Esophagus squamous epithelium (tissue), 5 donors: ENCODE results near the gene NPM1. TPM values are rescaled to one million over a fixed set of nuclear protein-coding genes. Genes with fewer than 3 reads are reported as not detected.

Experiments used
- DNase-seq: peaks from one replicate; lab custom pipeline; 2025; lab: John Stamatoyannopoulos, UW
- H3K27ac ChIP-seq, 4 donors: fragments of 200-600 bp; sonication (generic); one replicate each; pipeline ENCODE4 v1.5.1; 2016 to 2019; ENCODE audit warnings: mild to moderate bottlenecking in 1 of 4
- H3K27me3 ChIP-seq, 4 donors: fragments of 200-600 bp; sonication (generic); 1 replicate in 3 of 4; 2 replicates in 1 of 4; pipeline versions ENCODE4 v1.5.1 to v1.6.0; 2017 to 2021; ENCODE audit warnings: antibody characterized with exemption in 1 of 4
- H3K36me3 ChIP-seq, 3 donors: fragments of 200-600 bp; sonication (generic); one replicate each; pipeline ENCODE4 v1.5.1; 2016 to 2019
- H3K4me1 ChIP-seq, 3 donors: fragments of 200-600 bp; sonication (generic); one replicate each; pipeline ENCODE4 v1.5.1; 2017 to 2019
- H3K4me3 ChIP-seq, 4 donors: fragments of 200-600 bp; sonication (generic); 1 replicate in 3 of 4; 2 replicates in 1 of 4; pipeline ENCODE4 v1.5.1; 2016 to 2019; ENCODE audit warnings: mild to moderate bottlenecking in 2 of 4, moderate library complexity in 1 of 4
- H3K9me3 ChIP-seq, 3 donors: fragments of 200-600 bp; sonication (generic); one replicate each; pipeline ENCODE4 v1.5.1; 2016 to 2019
- POLR2A ChIP-seq, 4 donors: fragments of 450-650 bp; IDR thresholded peaks; one replicate each; pipeline ENCODE4 v1.6.1; 2017; ENCODE audit warnings: antibody characterized with exemption in 4 of 4, mild to moderate bottlenecking in 4 of 4, moderate library complexity in 3 of 4
- WGBS, 2 donors: methylation state at CpG; one replicate each; pipeline ENCODE4 v1.1.5; 2018; 5-methylcytosine and 5-hydroxymethylcytosine counted together
- intact Hi-C: fragments of 100-400 bp; cut with DNase I; formaldehyde crosslinking; loops from one replicate; pipeline ENCODE4 v1.15.0; 2022
- total RNA-seq, 4 donors: library from RNA; depleted of rRNA; stranded (reverse); fragments of >200 nt; gene quantifications; one replicate each; pipeline ENCODE4 v1.1.0, GENCODE V29; 2016
- TF ChIP-seq, protein P1 (sequence below), 6 experiments: fragments of 450-650 bp in 4 of 6; fragments of 200-600 bp in 2 of 6; sonication (generic) in 2 of 6; IDR thresholded peaks; one replicate each; pipeline ENCODE4 v1.5.1; 2016 to 2019; ENCODE audit warnings: antibody characterized with exemption in 6 of 6, mild to moderate bottlenecking in 4 of 6, moderate library complexity in 4 of 6
- donor health status: DM: yes; HTN: yes; CAD: no.

Gene NPM1
- total RNA-seq, 4 donors from 2014 or later, result 394 to 1,052 (median 904) TPM

GRCh38 chr5:171433982-171434676 is 46.5 kb downstream of the NPM1 start:
- Histone ChIP-seq H3K4me1 (no peaks in the 10 kb centered on the region), H3K27me3 (no peaks in the 10 kb centered on the region), H3K36me3 (no peaks in the 10 kb centered on the region), H3K4me3 (no peak overlapping the region), H3K9me3 (no peaks in the 10 kb centered on the region), H3K27ac (no peak overlapping the region)
- TF ChIP-seq, protein P1, sequence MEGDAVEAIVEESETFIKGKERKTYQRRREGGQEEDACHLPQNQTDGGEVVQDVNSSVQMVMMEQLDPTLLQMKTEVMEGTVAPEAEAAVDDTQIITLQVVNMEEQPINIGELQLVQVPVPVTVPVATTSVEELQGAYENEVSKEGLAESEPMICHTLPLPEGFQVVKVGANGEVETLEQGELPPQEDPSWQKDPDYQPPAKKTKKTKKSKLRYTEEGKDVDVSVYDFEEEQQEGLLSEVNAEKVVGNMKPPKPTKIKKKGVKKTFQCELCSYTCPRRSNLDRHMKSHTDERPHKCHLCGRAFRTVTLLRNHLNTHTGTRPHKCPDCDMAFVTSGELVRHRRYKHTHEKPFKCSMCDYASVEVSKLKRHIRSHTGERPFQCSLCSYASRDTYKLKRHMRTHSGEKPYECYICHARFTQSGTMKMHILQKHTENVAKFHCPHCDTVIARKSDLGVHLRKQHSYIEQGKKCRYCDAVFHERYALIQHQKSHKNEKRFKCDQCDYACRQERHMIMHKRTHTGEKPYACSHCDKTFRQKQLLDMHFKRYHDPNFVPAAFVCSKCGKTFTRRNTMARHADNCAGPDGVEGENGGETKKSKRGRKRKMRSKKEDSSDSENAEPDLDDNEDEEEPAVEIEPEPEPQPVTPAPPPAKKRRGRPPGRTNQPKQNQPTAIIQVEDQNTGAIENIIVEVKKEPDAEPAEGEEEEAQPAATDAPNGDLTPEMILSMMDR (IDR thresholded peaks at IDR 0.05), result no peak
- TF ChIP-seq POLR2A (IDR thresholded peaks at IDR 0.05), result no peak
- no peak for DNase-seq
- intact Hi-C loops, result no loop called here
- 66 to 80% methylated on average over 1 to 4 of the region's 5 CpGs for WGBS, 2 donors

- no peak overlapping the region for H3K27ac ChIP-seq
- DNase-seq, result no peak
- no peaks in the 10 kb centered on the region for H3K36me3 ChIP-seq
- 89 to 91% methylated on average over 4 of the region's 4 CpGs for WGBS, 2 donors
- no peak for TF ChIP-seq POLR2A (IDR thresholded peaks at IDR 0.05)
- TF ChIP-seq, protein P1 (IDR thresholded peaks at IDR 0.05), result no peak
- no peaks in the 10 kb centered on the region for H3K4me1 ChIP-seq
- intact Hi-C loops, result no loop called here
- no peaks in the 10 kb centered on the region for H3K27me3 ChIP-seq
- no peak overlapping the region for H3K4me3 ChIP-seq
- no peaks in the 10 kb centered on the region for H3K9me3 ChIP-seq
Measured at GRCh38 chr5:171434874-171435273, 47.2 kb downstream of the NPM1 start.

DNA sequence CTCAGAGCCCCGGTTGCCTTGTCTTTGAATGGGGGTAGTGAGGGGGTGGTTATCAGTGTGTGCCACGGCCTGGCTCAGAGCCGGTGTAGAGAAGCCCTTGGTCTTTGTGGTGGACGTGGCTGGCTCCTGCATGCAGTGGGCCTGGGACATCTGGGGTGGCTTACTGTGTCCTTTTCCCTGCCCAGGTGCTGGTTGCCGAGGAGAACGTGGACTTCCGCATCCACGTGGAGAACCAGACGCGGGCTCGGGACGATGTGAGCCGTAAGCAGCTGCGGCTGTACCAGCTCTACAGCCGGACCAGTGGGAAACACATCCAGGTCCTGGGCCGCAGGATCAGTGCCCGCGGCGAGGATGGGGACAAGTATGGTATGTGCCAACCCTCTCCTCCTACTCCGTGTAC is 48.3 kb downstream of the NPM1 start:
- no peaks in the 10 kb centered on the region for H3K27me3 ChIP-seq
- H3K4me1 ChIP-seq, result no peaks in the 10 kb centered on the region
- H3K9me3 ChIP-seq, result no peaks in the 10 kb centered on the region
- H3K4me3 ChIP-seq, result no peak overlapping the region
- intact Hi-C loops, result no loop called here
- WGBS, 2 donors, result 87 to 100% methylated on average over 1 to 16 of the region's 20 CpGs
- H3K36me3 ChIP-seq, result no peaks in the 10 kb centered on the region
- no peak for TF ChIP-seq POLR2A (IDR thresholded peaks at IDR 0.05)
- TF ChIP-seq, protein P1 (IDR thresholded peaks at IDR 0.05), result no peak
- DNase-seq, result no peak
- H3K27ac ChIP-seq, result no peak overlapping the region

DNA sequence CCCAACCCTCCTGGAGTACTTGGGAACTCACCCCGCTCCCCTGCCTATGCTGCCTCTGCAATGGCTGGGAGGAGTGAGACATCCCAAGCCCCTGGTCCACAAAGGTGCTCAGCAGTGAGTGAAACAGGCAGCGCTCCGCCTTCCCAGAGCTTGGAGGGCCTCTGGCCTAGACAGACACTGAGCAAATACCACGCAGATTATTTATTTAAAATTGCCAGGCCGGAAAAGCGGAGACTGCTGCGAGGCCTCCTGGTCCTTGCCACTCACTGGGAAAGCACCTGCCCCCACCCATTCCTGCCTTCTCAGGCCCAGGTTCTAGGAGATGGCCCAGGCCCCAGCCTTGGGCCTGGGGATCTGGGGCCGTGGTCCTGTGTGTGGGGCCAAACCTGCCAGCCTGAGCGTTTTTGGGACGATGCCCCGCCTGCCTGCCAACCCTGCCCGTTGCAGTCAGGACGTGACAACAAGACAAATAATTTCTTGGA is 49.2 kb downstream of the NPM1 start:
- WGBS, 2 donors, result 73 to 94% methylated on average over 3 to 9 of the region's 13 CpGs
- no peak for DNase-seq
- no peaks in the 10 kb centered on the region for H3K4me1 ChIP-seq
- no peaks in the 10 kb centered on the region for H3K9me3 ChIP-seq
- intact Hi-C loops, result no loop called here
- no peaks in the 10 kb centered on the region for H3K27me3 ChIP-seq
- H3K36me3 ChIP-seq, result no peaks in the 10 kb centered on the region
- TF ChIP-seq POLR2A (IDR thresholded peaks at IDR 0.05), result no peak
- TF ChIP-seq, protein P1 (IDR thresholded peaks at IDR 0.05), result no peak
- H3K4me3 ChIP-seq, result no peak overlapping the region
- H3K27ac ChIP-seq, result no peak overlapping the region

- no peaks in the 10 kb centered on the region for H3K36me3 ChIP-seq
- TF ChIP-seq POLR2A (IDR thresholded peaks at IDR 0.05), result no peak
- TF ChIP-seq, protein P1 (IDR thresholded peaks at IDR 0.05), result no peak
- H3K27me3 ChIP-seq, result no peaks in the 10 kb centered on the region
- no peak overlapping the region for H3K4me3 ChIP-seq
- WGBS, 2 donors, result 72 to 77% methylated on average over 10 to 12 of the region's 14 CpGs
- H3K4me1 ChIP-seq, result no peaks in the 10 kb centered on the region
- H3K27ac ChIP-seq, result no peak overlapping the region
- intact Hi-C loops, result no loop called here
- H3K9me3 ChIP-seq, result no peaks in the 10 kb centered on the region
- no peak for DNase-seq
Measured at GRCh38 chr5:171437286-171437821, 49.7 kb downstream of the NPM1 start.
